CD14-positive monocyte (primary cell): ENCODE data around the gene OGFOD2. TPM values are rescaled to one million over a fixed set of nuclear protein-coding genes. Genes with fewer than 3 reads are reported as not detected.

Source experiments
- DNase-seq, 3 donors: peaks; one replicate each; pipeline ENCODE4 v3.0.0-alpha.2; 2011 to 2022
- H2AFZ ChIP-seq: 2 replicates; pipeline ENCODE4 v1.6.0; 2012; ENCODE audit warnings: mild to moderate bottlenecking, low read depth, low read length, inconsistent platforms; ENCODE audit not compliant: insufficient read depth, poor library complexity, severe bottlenecking
- H3K27ac ChIP-seq, 2 donors: 1 replicate in 1 of 2; 2 replicates in 1 of 2; pipeline ENCODE4 v1.5.1; 2012 to 2013; ENCODE audit warnings: low read length in 2 of 2, control low read depth in 1 of 2, inconsistent platforms in 1 of 2, low read depth in 1 of 2, mild to moderate bottlenecking in 1 of 2
- H3K27me3 ChIP-seq, 2 donors: one replicate each; pipeline versions ENCODE4 v1.6.0 to v1.6.1; 2011 to 2013; ENCODE audit warnings: low read length in 2 of 2; ENCODE audit not compliant: control insufficient read depth in 2 of 2, insufficient read depth in 2 of 2
- H3K36me3 ChIP-seq, 2 donors: replicated peaks in 1 of 2; 1 replicate in 1 of 2; 2 replicates in 1 of 2; pipeline versions ENCODE4 v1.5.1 to v1.6.1; 2012 to 2013; ENCODE audit warnings: low read length in 2 of 2, control low read depth in 1 of 2, inconsistent platforms in 1 of 2, mild to moderate bottlenecking in 1 of 2; ENCODE audit not compliant: insufficient read depth in 2 of 2, control insufficient read depth in 1 of 2
- H3K4me1 ChIP-seq, 2 donors: 1 replicate in 1 of 2; 2 replicates in 1 of 2; pipeline versions ENCODE4 v1.5.1 to v1.6.1; 2012 to 2013; ENCODE audit warnings: low read length in 2 of 2, control low read depth in 1 of 2, inconsistent platforms in 1 of 2, mild to moderate bottlenecking in 1 of 2, moderate library complexity in 1 of 2; ENCODE audit not compliant: insufficient read depth in 2 of 2, control insufficient read depth in 1 of 2
- H3K4me2 ChIP-seq: replicated peaks from 2 replicates; pipeline ENCODE3; 2012; ENCODE audit warnings: low read length, moderate library complexity, mild to moderate bottlenecking; ENCODE audit not compliant: poor library complexity, severe bottlenecking; ENCODE audit errors: extremely low read depth
- H3K4me3 ChIP-seq, 3 experiments: fragments of 200-600 bp in 1 of 3; sonication (generic) in 1 of 3; replicated peaks in 1 of 3; 1 replicate in 2 of 3; 2 replicates in 1 of 3; pipeline ENCODE4 v1.5.1; 2011 to 2013; ENCODE audit warnings: low read length in 3 of 3, mild to moderate bottlenecking in 3 of 3, control low read depth in 2 of 3, low read depth in 2 of 3, inconsistent platforms in 1 of 3, moderate library complexity in 1 of 3
- H3K79me2 ChIP-seq: 2 replicates; pipeline ENCODE4 v1.6.0; 2012; ENCODE audit warnings: mild to moderate bottlenecking, control low read depth, inconsistent platforms, low read length, moderate library complexity; ENCODE audit not compliant: insufficient read depth
- H3K9ac ChIP-seq: 2 replicates; pipeline ENCODE4 v1.6.0; 2017; ENCODE audit warnings: low read length, mild to moderate bottlenecking; ENCODE audit not compliant: insufficient read depth, poor library complexity, severe bottlenecking
- H3K9me3 ChIP-seq, 2 donors: replicated peaks in 1 of 2; 1 replicate in 1 of 2; 2 replicates in 1 of 2; pipeline versions ENCODE4 v1.5.1 to v1.6.1; 2012 to 2013; ENCODE audit warnings: low read length in 2 of 2, control low read depth in 1 of 2; ENCODE audit not compliant: control insufficient read depth in 1 of 2, insufficient read depth in 1 of 2
- H4K20me1 ChIP-seq: 2 replicates; pipeline ENCODE4 v1.6.0; 2012; ENCODE audit warnings: mild to moderate bottlenecking, low read length, control low read depth, moderate library complexity; ENCODE audit not compliant: insufficient read depth
- H3K27ac Mint-ChIP-seq, 7 donors: one replicate each; pipeline ENCODE4 v1.8.0; 2020; ENCODE audit warnings: mild to moderate bottlenecking in 7 of 7, mixed read lengths in 7 of 7, moderate library complexity in 6 of 7, inconsistent platforms in 2 of 7
- H3K27me3 Mint-ChIP-seq, 3 donors: one replicate each; pipeline ENCODE4 v1.8.0; 2021 to 2022; ENCODE audit warnings: low read depth in 3 of 3, mild to moderate bottlenecking in 3 of 3, mixed read lengths in 3 of 3, moderate library complexity in 3 of 3, inconsistent platforms in 1 of 3
- H3K36me3 Mint-ChIP-seq, 2 donors: one replicate each; pipeline ENCODE4 v1.8.0; 2020; ENCODE audit warnings: mixed read lengths in 2 of 2, inconsistent platforms in 1 of 2, mild to moderate bottlenecking in 1 of 2
- H3K4me1 Mint-ChIP-seq: one replicate; pipeline ENCODE4 v1.8.0; 2020; ENCODE audit warnings: mild to moderate bottlenecking, mixed read lengths
- H3K4me3 Mint-ChIP-seq, 2 donors: one replicate each; pipeline ENCODE4 v1.8.0; 2020; ENCODE audit warnings: mild to moderate bottlenecking in 2 of 2, mixed read lengths in 2 of 2, moderate library complexity in 1 of 2
- H3K9me3 Mint-ChIP-seq, 7 donors: one replicate each; pipeline ENCODE4 v1.8.0; 2020 to 2022; ENCODE audit warnings: mixed read lengths in 7 of 7, mild to moderate bottlenecking in 6 of 7, moderate library complexity in 6 of 7, inconsistent platforms in 2 of 7
- CTCF ChIP-seq: fragments of 200-600 bp; IDR thresholded peaks from one replicate; pipeline ENCODE4 v1.8.0; 2022; ENCODE audit warnings: antibody characterized with exemption, mild to moderate bottlenecking
- WGBS: methylation state at CpG from one replicate; pipeline ENCODE4 v1.1.5; 2013; ENCODE audit warnings: missing lambda C conversion rate; ENCODE audit not compliant: insufficient coverage; 5-methylcytosine and 5-hydroxymethylcytosine counted together
- intact Hi-C, 2 donors: fragments of 100-400 bp; cut with micrococcal nuclease; formaldehyde crosslinking; loops; one replicate each; pipeline versions ENCODE4 v1.15.0 to v1.15.1; 2023
- polyA plus RNA-seq, 3 donors: library from polyadenylated mRNA; depleted of rRNA in 1 of 3; unstranded in 2 of 3; stranded (reverse) in 1 of 3; fragments of 300-500 nt in 2 of 3; fragments of >200 nt in 1 of 3; fragmentation: Illumina TruSeq in 2 of 3; gene quantifications; 1 replicate in 2 of 3; 2 replicates in 1 of 3; pipeline ENCODE4 v1.2.3, GENCODE V29; 2012 to 2021

The OGFOD2 gene
- polyA plus RNA-seq, 3 donors: 13.0 to 30.3 (median 13.6) TPM

GRCh38 chr12:122942637-122943036 lies 32.4 kb upstream of the OGFOD2 start:
- Mint-ChIP-seq H3K9me3 (peaks cover 0 to 2% (median under 1%) of the 10 kb centered on the region in 7 donors), H3K27me3 (peaks cover 2 to 3% (median 3%) of the 10 kb centered on the region in 3 donors), H3K36me3 (peaks cover 0 to 1% of the 10 kb centered on the region in 2 donors), H3K4me3 (no peak overlapping the region), H3K4me1 (peaks cover 34% of the 10 kb centered on the region), H3K27ac (peak overlapping the region in 2 of 7 donors; percentile 46 to 68)
- Histone ChIP-seq H3K27me3 (no peaks in the 10 kb centered on the region), H3K4me1 (peaks cover 25 to 29% of the 10 kb centered on the region in 2 donors), H3K27ac (no peak overlapping the region), H3K79me2 (no peaks in the 10 kb centered on the region), H3K36me3 (no peaks in the 10 kb centered on the region), H4K20me1 (no peaks in the 10 kb centered on the region), H2AFZ (no peak overlapping the region), H3K4me3 (no peak overlapping the region), H3K9ac (no peak overlapping the region), H3K9me3 (no peaks in the 10 kb centered on the region), H3K4me2 (no peak overlapping the region)
- no peak for TF ChIP-seq CTCF
- WGBS: no CpG with 5 or more reads among the region's 2 CpGs
- intact Hi-C loops: no loop called here
- peak in 2 of 3 donors; percentile 31 to 35 for DNase-seq

DNA sequence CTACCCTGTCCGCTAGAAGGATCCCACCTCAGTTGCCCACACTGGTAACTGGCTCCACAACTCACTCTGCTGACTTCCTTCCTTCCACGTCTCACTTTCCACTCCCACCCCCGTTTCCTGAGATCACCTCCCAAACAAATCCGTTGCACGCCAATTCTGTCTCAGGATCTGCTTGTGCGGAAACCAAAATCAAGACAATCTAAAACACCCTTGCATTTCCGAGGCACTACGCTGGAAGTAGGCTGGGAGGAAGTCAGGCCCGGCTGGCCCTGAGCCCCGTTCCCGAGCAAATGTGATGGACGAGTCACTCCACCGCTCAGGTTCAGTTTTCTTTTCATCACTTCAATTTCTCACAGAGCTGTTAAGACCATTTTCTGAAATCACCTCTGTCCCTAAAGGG lies 31.8 kb upstream of the OGFOD2 start:
- no peak overlapping the region for H3K9ac ChIP-seq
- no peak overlapping the region for H3K27ac ChIP-seq
- no peaks in the 10 kb centered on the region for H3K36me3 ChIP-seq
- Mint-ChIP-seq H3K27me3 (peaks cover 2 to 3% (median 3%) of the 10 kb centered on the region in 3 donors), H3K36me3 (peaks cover 0 to 4% of the 10 kb centered on the region in 2 donors), H3K4me1 (peaks cover 37% of the 10 kb centered on the region), H3K4me3 (peak overlapping the region in 1 of 2 donors; percentile 67), H3K27ac (peak overlapping the region in 5 of 7 donors; percentile 27 to 85 (median 67)), H3K9me3 (peaks cover 0 to 2% (median 0%) of the 10 kb centered on the region in 7 donors)
- H3K79me2 ChIP-seq: no peaks in the 10 kb centered on the region
- H2AFZ ChIP-seq: peak overlapping the region; percentile 65
- TF ChIP-seq CTCF: no peak
- intact Hi-C loops: no loop called here
- WGBS: 30% methylated on average over 4 of the region's 13 CpGs
- H3K27me3 ChIP-seq: no peaks in the 10 kb centered on the region
- H3K9me3 ChIP-seq: no peaks in the 10 kb centered on the region
- H3K4me2 ChIP-seq: peak overlapping the region; percentile 12
- H3K4me1 ChIP-seq: peaks cover 31 to 35% of the 10 kb centered on the region in 2 donors
- H3K4me3 ChIP-seq: peak overlapping the region in 1 of 3 experiments; percentile 6
- peak in 1 of 3 donors; percentile 28 for DNase-seq
- H4K20me1 ChIP-seq: no peaks in the 10 kb centered on the region
